H1 (cell line): ENCODE results near the gene LIPA. TPM values are rescaled to one million over a fixed set of nuclear protein-coding genes. Genes with fewer than 3 reads are reported as not detected.

Source experiments
- CTCF ChIA-PET: fragments of 300-600 bp; sonication (Branson Sonifier 250); formaldehyde crosslinking; loops from one replicate; lab custom pipeline; 2021; ENCODE audit not compliant: partially characterized antibody; lab: Charles Lee
- POLR2A ChIA-PET: fragments of 300-600 bp; sonication (Branson Sonifier 250); formaldehyde crosslinking; loops from one replicate; lab custom pipeline; 2021; ENCODE audit warnings: inconsistent platforms; ENCODE audit not compliant: partially characterized antibody; lab: Charles Lee
- DNase-seq, 2 experiments: peaks; one replicate each; pipeline versions ENCODE4 v3.0.0 to v3.0.0-alpha.2; 2010 to 2022; ENCODE audit warnings: low spot score in 2 of 2, low read depth in 1 of 2, mixed read lengths in 1 of 2
- FAIRE-seq: peaks from 2 replicates; lab custom pipeline; 2011; peaks lifted over from hg19 to GRCh38; lab: Jason Lieb, UNC
- H2AFZ ChIP-seq: 2 replicates; pipeline ENCODE4 v1.8.1; 2012; ENCODE audit warnings: low read length, inconsistent platforms
- H2AK5ac ChIP-seq: 2 replicates; pipeline ENCODE4 v1.6.1; 2013; ENCODE audit warnings: low read depth, low read length
- H2BK120ac ChIP-seq: replicated peaks from 2 replicates; pipeline ENCODE3; 2013; ENCODE audit warnings: low read depth, low read length, inconsistent platforms
- H2BK12ac ChIP-seq: 2 replicates; pipeline ENCODE4 v1.6.1; 2013; ENCODE audit warnings: low read depth, low read length
- H2BK15ac ChIP-seq: 2 replicates; pipeline ENCODE4 v1.6.1; 2013; ENCODE audit warnings: low read length
- H2BK20ac ChIP-seq: 2 replicates; pipeline ENCODE4 v1.6.1; 2013; ENCODE audit warnings: low read length
- H2BK5ac ChIP-seq: 2 replicates; pipeline ENCODE4 v1.6.1; 2013; ENCODE audit warnings: low read depth, low read length
- H3K14ac ChIP-seq: 2 replicates; pipeline ENCODE4 v1.6.1; 2013; ENCODE audit warnings: inconsistent platforms; ENCODE audit not compliant: insufficient read length
- H3K18ac ChIP-seq: 2 replicates; pipeline ENCODE4 v1.6.1; 2013; ENCODE audit warnings: low read length; ENCODE audit errors: extremely low read depth
- H3K23ac ChIP-seq: 2 replicates; pipeline ENCODE4 v1.6.1; 2013; ENCODE audit warnings: inconsistent platforms; ENCODE audit not compliant: insufficient read length
- H3K23me2 ChIP-seq: 2 replicates; pipeline ENCODE4 v1.6.1; 2013; ENCODE audit warnings: low read depth, low read length
- H3K27ac ChIP-seq: 2 replicates; pipeline ENCODE4 v1.6.1; 2011; ENCODE audit warnings: low read depth, low read length, inconsistent platforms
- H3K27me3 ChIP-seq, 4 experiments: replicated peaks in 1 of 4; 1 replicate in 1 of 4; 2 replicates in 3 of 4; pipeline versions ENCODE4 v1.6.1 to v1.8.1; 2011 to 2013; ENCODE audit warnings: low read length in 3 of 4, mild to moderate bottlenecking in 3 of 4, inconsistent platforms in 2 of 4, mixed read lengths in 2 of 4, moderate library complexity in 1 of 4; ENCODE audit not compliant: control insufficient read depth in 3 of 4, insufficient read depth in 3 of 4; ENCODE audit errors: extremely low read depth in 1 of 4
- H3K36me3 ChIP-seq, 4 experiments: 2 replicates each; pipeline versions ENCODE4 v1.6.1 to v1.8.1; 2011 to 2013; ENCODE audit warnings: mild to moderate bottlenecking in 4 of 4, low read length in 3 of 4, moderate library complexity in 2 of 4, control low read depth in 1 of 4, inconsistent platforms in 1 of 4; ENCODE audit not compliant: insufficient read depth in 4 of 4, control insufficient read depth in 2 of 4
- H3K4ac ChIP-seq: replicated peaks from 2 replicates; pipeline ENCODE3; 2013; ENCODE audit warnings: low read length, low read depth, mixed read lengths, inconsistent platforms; ENCODE audit not compliant: insufficient read length
- H3K4me1 ChIP-seq, 4 experiments: replicated peaks in 1 of 4; 1 replicate in 1 of 4; 2 replicates in 3 of 4; pipeline versions ENCODE4 v1.6.1 to v1.8.1; 2011 to 2013; ENCODE audit warnings: low read length in 3 of 4, inconsistent platforms in 2 of 4, mixed read lengths in 1 of 4; ENCODE audit not compliant: insufficient read depth in 4 of 4, control insufficient read depth in 3 of 4
- H3K4me2 ChIP-seq, 2 experiments: 2 replicates each; pipeline versions ENCODE4 v1.6.1 to v1.8.1; 2011 to 2013; ENCODE audit warnings: low read depth in 2 of 2, low read length in 2 of 2, control low read depth in 1 of 2, inconsistent platforms in 1 of 2, mild to moderate bottlenecking in 1 of 2; ENCODE audit not compliant: insufficient read depth in 1 of 2
- H3K4me3 ChIP-seq, 4 experiments: fragments of 200-600, 300-600 bp in 1 of 4; sonication (generic), shearing (Covaris generic), sonication (Bioruptor Twin) in 1 of 4; 2 replicates each; pipeline versions ENCODE4 v1.5.1 to v1.8.1; 2011 to 2016; ENCODE audit warnings: low read length in 4 of 4, low read depth in 3 of 4, control low read depth in 2 of 4, inconsistent platforms in 2 of 4, mild to moderate bottlenecking in 2 of 4, mixed read lengths in 1 of 4, moderate library complexity in 1 of 4; ENCODE audit not compliant: insufficient read depth in 2 of 4; ENCODE audit errors: extremely low read depth in 1 of 4
- H3K56ac ChIP-seq: replicated peaks from 2 replicates; pipeline ENCODE3; 2013; ENCODE audit warnings: low read depth, mild to moderate bottlenecking, mixed read lengths, low read length, inconsistent platforms; ENCODE audit not compliant: insufficient read length
- H3K79me1 ChIP-seq: 2 replicates; pipeline ENCODE4 v1.6.1; 2013; ENCODE audit warnings: low read depth, low read length, control low read depth
- H3K79me2 ChIP-seq, 2 experiments: 2 replicates each; pipeline versions ENCODE4 v1.6.1 to v1.8.1; 2012 to 2013; ENCODE audit warnings: low read length in 2 of 2, mild to moderate bottlenecking in 2 of 2, inconsistent platforms in 1 of 2; ENCODE audit not compliant: insufficient read depth in 2 of 2, control insufficient read depth in 1 of 2
- H3K9ac ChIP-seq, 4 experiments: replicated peaks in 1 of 4; 1 replicate in 1 of 4; 2 replicates in 3 of 4; pipeline versions ENCODE4 v1.6.1 to v1.8.1; 2011 to 2013; ENCODE audit warnings: low read depth in 3 of 4, low read length in 3 of 4, control low read depth in 2 of 4, mild to moderate bottlenecking in 2 of 4, moderate library complexity in 2 of 4, inconsistent platforms in 1 of 4; ENCODE audit errors: extremely low read depth in 1 of 4
- H3K9me3 ChIP-seq, 2 experiments: 2 replicates each; pipeline versions ENCODE4 v1.6.1 to v1.8.1; 2012 to 2013; ENCODE audit warnings: mild to moderate bottlenecking in 2 of 2, moderate library complexity in 2 of 2, control low read depth in 1 of 2, inconsistent platforms in 1 of 2, low read depth in 1 of 2, low read length in 1 of 2, mixed read lengths in 1 of 2; ENCODE audit not compliant: insufficient read depth in 2 of 2
- H4K20me1 ChIP-seq, 2 experiments: replicated peaks in 1 of 2; 2 replicates each; pipeline versions ENCODE3 to v1.8.1; 2011 to 2013; ENCODE audit warnings: inconsistent platforms in 2 of 2, low read length in 2 of 2, mild to moderate bottlenecking in 1 of 2; ENCODE audit not compliant: insufficient read depth in 2 of 2, control insufficient read depth in 1 of 2
- H4K5ac ChIP-seq: 2 replicates; pipeline ENCODE4 v1.6.1; 2013; ENCODE audit warnings: low read length, low read depth, mixed read lengths, inconsistent platforms; ENCODE audit not compliant: insufficient read length
- H4K8ac ChIP-seq: 2 replicates; pipeline ENCODE4 v1.8.0; 2013; ENCODE audit warnings: mild to moderate bottlenecking, moderate library complexity, low read length, inconsistent platforms; ENCODE audit not compliant: insufficient read depth; ENCODE audit errors: extremely low read depth
- H4K91ac ChIP-seq: replicated peaks from 2 replicates; pipeline ENCODE3; 2013; ENCODE audit warnings: low read length, mixed read lengths, inconsistent platforms; ENCODE audit not compliant: insufficient read length
- CBX5 ChIP-seq: fragments of 300-800, 300-1000 bp; sonication (generic); IDR thresholded peaks from 2 replicates; pipeline ENCODE4 v1.7.1; 2016; ENCODE audit warnings: antibody characterized with exemption, low read length, low read depth
- CEBPB ChIP-seq: IDR thresholded peaks from 2 replicates; pipeline ENCODE4 v1.6.1; 2012; ENCODE audit warnings: low read depth, low read length
- EZH2 ChIP-seq: fragments of 200-600 bp; sonication (generic); IDR thresholded peaks from 2 replicates; pipeline ENCODE4 v1.7.1; 2012; ENCODE audit warnings: low read depth, mild to moderate bottlenecking, moderate library complexity, low read length, inconsistent platforms; ENCODE audit not compliant: severe bottlenecking
- FOSL1 ChIP-seq: IDR thresholded peaks from 2 replicates; pipeline ENCODE4 v1.6.1; 2011; ENCODE audit warnings: mild to moderate bottlenecking, low read depth, low read length, moderate library complexity; ENCODE audit not compliant: insufficient read depth
- JUN ChIP-seq: IDR thresholded peaks from 2 replicates; pipeline ENCODE4 v1.6.1; 2011; ENCODE audit warnings: low read depth, mild to moderate bottlenecking, improper control_type of control experiment, low read length
- MAFK ChIP-seq: IDR thresholded peaks from 2 replicates; pipeline ENCODE4 v1.6.1; 2012; ENCODE audit warnings: low read depth, mild to moderate bottlenecking, improper control_type of control experiment, low read length
- SP1 ChIP-seq: IDR thresholded peaks from 2 replicates; pipeline ENCODE4 v1.6.1; 2011; ENCODE audit warnings: low read depth, low read length
- WGBS, 2 experiments: shearing (Covaris generic) in 1 of 2; methylation state at CpG; one replicate each; pipeline versions ENCODE4 v1.1.6 to v1.1.7; 2013 to 2015; ENCODE audit warnings: low lambda C conversion rate in 2 of 2, mixed read lengths in 2 of 2, inconsistent platforms in 1 of 2, low coverage in 1 of 2, missing lambda C conversion rate in 1 of 2; ENCODE audit not compliant: insufficient replicate concordance in 2 of 2, insufficient coverage in 1 of 2, insufficient read length in 1 of 2; ENCODE audit errors: extremely low coverage in 1 of 2, missing lambda C conversion rate in 1 of 2; 5-methylcytosine and 5-hydroxymethylcytosine counted together
- polyA plus RNA-seq, 7 experiments: library from polyadenylated mRNA; depleted of rRNA in 3 of 7; stranded (reverse) in 5 of 7; unstranded in 2 of 7; fragments of >200 nt in 5 of 7; fragments of 200-250 nt in 2 of 7; gene quantifications; 1 replicate in 5 of 7; 2 replicates in 1 of 7; 4 replicates in 1 of 7; pipeline versions ENCODE4 v1.2.1 to v1.2.3, GENCODE V29; 2011 to 2013; ENCODE audit warnings: missing spikeins in 2 of 7, mixed read lengths in 2 of 7
- total RNA-seq: library from RNA; stranded (reverse); fragmentation: NEBNext Ultra II Directional; extraction: Animal tissue kit (Norgen Biotek cat#: 25700); gene quantifications from 2 replicates; pipeline ENCODE4 v1.2.1, GENCODE V29; 2021

Gene LIPA
- total and polyA plus RNA-seq, 2 of the 8 experiments (the other 6 are each of a cell fraction or from before 2014, with no cell fraction given): 18.1 to 32.4 TPM

DNA sequence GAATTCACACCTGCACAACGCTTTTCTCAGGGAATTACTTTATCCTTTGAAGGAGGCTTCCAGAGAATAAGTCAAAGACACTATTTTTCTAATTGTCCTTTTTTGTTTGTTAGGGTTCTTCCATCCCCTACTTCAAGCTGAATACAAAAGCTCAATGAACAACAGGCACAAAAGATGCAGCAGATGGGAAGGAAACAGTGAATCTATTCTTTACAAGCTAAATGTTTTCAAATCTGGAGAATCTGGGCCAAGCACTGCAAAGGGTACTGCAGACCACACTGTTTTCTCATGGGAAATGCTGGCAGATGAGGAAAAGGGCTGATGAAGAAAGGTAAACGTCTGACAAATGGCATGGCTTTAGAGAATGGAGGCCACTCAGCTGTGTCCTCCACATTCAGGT, 18.5 kb downstream of the LIPA start:
- H4K20me1 ChIP-seq: no peaks in the 10 kb centered on the region
- no peak overlapping the region for H2BK120ac ChIP-seq
- H3K79me2 ChIP-seq: no peaks in the 10 kb centered on the region
- H3K4ac ChIP-seq: no peak overlapping the region
- H3K4me3 ChIP-seq: no peak overlapping the region
- CTCF ChIA-PET: interaction anchor here (0.9 to 2.2 kb wide), 7 partner anchors 10 to 438 kb away, joined by 3 to 10 read pairs (median 4); no protein-coding TSS in a partner anchor
- no peak overlapping the region for H2BK5ac ChIP-seq
- no peak overlapping the region for H4K5ac ChIP-seq
- 92% methylated on average over 2 of the region's 2 CpGs; no CpG with 5 or more reads in 1 of the 2 experiments for WGBS, 2 experiments
- no peak overlapping the region for H3K27ac ChIP-seq
- H3K79me1 ChIP-seq: no peaks in the 10 kb centered on the region
- no peak overlapping the region for H2AK5ac ChIP-seq
- peaks cover 0 to 3% (median 0%) of the 10 kb centered on the region in 4 experiments; a peak in 1 of 8 replicates for H3K36me3 ChIP-seq
- peaks cover 5 to 12% of the 10 kb centered on the region in 2 experiments; a peak in 2 of 4 replicates for H3K9me3 ChIP-seq
- no peak overlapping the region for H2AFZ ChIP-seq
- H3K18ac ChIP-seq: no peak overlapping the region
- H3K27me3 ChIP-seq: no peaks in the 10 kb centered on the region
- no peak overlapping the region for H3K14ac ChIP-seq
- no peak overlapping the region for H3K4me2 ChIP-seq
- H2BK12ac ChIP-seq: no peak overlapping the region
- H3K23me2 ChIP-seq: no peaks in the 10 kb centered on the region
- no peak overlapping the region for H2BK20ac ChIP-seq
- no peak for FAIRE-seq
- H3K56ac ChIP-seq: no peak overlapping the region
- no peak overlapping the region for H3K9ac ChIP-seq
- no peak for DNase-seq
- H2BK15ac ChIP-seq: no peak overlapping the region
- H3K23ac ChIP-seq: no peak overlapping the region
- H4K91ac ChIP-seq: no peak overlapping the region
- POLR2A ChIA-PET: no interaction called here
- peaks cover 0 to 6% (median 2%) of the 10 kb centered on the region in 4 experiments; a peak in 4 of 7 replicates for H3K4me1 ChIP-seq
- no peak overlapping the region for H4K8ac ChIP-seq
- TF ChIP-seq JUN: no peak
- TF ChIP-seq EZH2: no peak
- TF ChIP-seq SP1: no peak
- TF ChIP-seq MAFK: no peak
- no peak for TF ChIP-seq FOSL1
- no peak for TF ChIP-seq CEBPB
- no peak for TF ChIP-seq CBX5
